LNCAP (cell line): Measurements from ENCODE around the gene C10orf105.

ENCODE experiments used
- TF ChIP-seq, protein P1 (sequence below): fragments of 450-650 bp; IDR thresholded peaks from 2 replicates; pipeline ENCODE4 v1.5.1; 2017; ENCODE audit warnings: mild to moderate bottlenecking

Gene C10orf105

DNA sequence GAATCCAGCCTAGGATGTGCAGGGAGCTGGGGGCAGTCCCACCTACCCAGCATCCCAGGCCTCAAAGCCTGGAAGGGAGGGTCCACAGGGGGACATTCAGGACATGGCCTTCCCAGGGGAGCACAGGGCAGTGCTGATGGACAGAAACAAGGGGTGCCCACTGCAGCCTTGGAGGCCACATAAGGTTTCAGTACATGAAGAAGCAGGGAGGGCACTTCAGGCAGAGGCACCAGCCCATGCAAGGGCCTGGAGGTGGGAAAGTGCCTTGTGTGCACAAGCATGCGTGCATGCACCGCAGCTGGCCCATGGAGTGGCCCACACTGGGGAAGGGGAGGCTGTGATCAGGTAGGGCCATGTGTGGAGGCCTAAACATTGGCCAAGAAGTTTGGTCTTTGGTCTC, 9.1 kb downstream of the C10orf105 start:
- TF ChIP-seq, protein P1, sequence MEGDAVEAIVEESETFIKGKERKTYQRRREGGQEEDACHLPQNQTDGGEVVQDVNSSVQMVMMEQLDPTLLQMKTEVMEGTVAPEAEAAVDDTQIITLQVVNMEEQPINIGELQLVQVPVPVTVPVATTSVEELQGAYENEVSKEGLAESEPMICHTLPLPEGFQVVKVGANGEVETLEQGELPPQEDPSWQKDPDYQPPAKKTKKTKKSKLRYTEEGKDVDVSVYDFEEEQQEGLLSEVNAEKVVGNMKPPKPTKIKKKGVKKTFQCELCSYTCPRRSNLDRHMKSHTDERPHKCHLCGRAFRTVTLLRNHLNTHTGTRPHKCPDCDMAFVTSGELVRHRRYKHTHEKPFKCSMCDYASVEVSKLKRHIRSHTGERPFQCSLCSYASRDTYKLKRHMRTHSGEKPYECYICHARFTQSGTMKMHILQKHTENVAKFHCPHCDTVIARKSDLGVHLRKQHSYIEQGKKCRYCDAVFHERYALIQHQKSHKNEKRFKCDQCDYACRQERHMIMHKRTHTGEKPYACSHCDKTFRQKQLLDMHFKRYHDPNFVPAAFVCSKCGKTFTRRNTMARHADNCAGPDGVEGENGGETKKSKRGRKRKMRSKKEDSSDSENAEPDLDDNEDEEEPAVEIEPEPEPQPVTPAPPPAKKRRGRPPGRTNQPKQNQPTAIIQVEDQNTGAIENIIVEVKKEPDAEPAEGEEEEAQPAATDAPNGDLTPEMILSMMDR = no peak

DNA sequence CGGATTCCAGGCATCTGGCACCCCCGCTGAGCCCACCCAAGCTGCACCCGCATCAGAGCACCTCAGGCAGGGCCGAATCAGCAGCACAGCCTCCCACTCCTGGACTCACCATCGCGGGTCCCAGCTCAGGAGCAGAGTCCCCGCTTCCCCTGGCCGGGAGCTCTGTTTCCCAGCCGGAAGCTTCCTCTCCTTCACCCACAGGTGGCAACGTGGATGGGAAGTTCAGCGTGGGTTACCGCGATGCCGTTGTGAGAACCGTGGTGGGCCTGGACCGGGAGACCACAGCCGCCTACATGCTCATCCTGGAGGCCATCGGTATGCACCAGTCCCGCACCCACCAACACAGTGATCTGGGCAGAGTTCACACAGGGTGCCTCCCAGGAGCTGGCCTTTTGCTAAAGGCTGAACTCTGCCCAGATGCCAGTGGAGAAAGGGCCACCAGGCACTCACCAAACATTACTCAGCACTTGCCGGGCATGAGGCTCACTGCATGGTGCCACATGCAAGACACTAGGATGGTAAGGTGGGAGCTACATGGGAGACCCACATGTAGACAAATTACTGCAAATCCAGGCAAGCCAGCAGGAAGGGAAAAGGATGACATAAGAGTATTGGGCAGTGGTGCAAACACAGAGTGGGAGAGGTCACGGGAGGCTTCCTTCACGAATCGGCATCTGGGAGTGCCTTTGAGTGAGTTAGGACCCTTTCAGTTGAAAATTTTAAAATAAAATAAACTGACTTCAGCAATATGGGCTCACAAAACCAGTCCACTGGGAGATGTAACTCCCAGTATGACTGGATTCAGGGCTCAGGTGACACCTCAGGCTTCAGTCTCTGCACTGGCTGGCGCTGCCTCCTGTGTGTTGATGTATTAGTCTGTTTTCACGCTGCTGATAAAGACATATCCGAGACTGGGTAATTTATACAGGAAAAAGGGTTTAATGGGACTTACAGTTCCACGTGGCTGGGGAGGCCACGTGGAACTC, 10.4 kb downstream of the C10orf105 start:
- TF ChIP-seq, protein P1 = no peak

DNA sequence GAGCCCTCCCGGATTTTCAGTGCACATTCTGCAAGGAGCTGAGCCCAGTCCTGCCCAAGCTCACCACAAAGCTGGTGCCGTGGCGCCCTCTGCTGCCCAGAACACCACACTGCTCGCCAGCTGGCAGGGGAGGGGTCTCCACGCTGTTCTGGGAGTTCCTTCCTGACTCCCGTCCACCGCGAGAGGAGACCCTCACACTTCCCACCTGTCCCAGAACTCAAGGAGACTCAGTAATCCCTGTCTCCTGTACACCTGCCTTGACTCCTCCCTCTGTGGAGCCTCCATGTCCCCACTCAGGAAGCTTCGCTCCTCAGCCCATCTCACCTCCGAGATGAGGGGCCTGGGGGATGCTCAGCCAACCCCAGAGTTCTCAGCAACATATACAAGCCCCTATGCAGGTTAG, 11.3 kb downstream of the C10orf105 start:
- TF ChIP-seq, protein P1 = peak; percentile 93

DNA sequence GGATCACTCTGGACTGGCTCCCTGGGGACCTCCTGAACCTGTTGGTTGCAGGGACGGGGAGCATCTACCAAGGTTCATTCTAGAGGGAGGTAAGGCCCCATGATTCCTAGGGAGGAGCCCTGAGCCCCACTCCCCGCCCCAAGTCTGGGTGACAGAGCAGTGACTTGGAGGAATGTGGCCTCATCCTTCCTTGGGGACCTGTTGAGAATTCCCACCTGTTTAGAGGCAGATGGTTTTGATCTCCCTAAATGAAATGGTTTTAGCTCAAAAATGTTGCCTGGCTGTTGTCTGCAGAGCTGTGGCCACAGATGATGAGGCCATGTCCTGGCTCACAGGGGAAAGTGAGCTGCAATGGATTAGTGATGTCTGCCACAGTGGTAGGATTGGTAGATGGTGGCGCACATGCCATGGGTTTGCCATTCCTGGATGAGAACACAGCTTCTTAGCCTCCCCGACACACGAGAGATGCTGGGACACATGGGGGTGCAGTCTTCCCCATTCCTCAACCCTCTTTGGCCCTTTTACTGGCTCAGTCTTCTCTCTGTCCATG, 12.3 kb downstream of the C10orf105 start:
- TF ChIP-seq, protein P1 = no peak

DNA sequence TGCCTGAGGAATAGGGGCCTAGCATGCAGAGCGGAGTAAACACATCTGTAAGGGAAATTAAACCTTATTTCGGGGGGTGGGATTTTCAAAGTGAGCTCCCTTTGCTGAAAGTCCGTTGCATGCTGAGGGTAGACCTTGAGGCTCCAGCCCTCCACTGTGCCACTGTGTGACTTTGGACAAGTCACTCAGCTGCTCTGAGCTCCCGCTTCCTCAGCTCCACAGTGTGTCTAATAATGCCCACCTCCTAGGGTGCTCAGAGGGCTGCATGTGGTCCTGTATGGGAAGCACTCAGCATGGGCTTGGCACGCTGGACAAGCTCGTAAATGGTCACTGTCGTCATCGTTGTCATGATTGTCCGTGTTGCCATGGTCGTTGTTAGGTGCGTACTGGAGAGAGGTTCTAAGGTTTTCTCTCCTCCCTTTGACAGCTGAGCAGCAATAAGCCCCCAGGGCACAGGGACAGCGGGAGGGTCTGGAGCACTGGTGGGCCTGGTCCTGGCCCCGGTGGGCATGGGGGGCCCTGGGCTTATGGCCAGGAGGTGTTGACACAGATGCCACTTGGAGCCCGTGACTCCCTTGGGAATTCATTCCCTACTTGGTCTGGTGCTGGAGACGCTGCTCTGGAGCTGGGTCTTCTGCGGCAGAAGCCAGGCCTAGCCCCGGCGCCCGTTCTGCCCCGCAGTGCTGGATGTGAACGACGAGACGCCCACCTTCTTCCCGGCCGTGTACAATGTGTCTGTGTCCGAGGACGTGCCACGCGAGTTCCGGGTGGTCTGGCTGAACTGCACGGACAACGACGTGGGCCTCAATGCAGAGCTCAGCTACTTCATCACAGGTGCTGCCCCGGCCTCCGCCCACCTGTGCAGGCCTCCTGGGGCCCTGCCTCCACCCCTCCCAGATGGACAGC, 13.1 kb downstream of the C10orf105 start:
- TF ChIP-seq, protein P1 = no peak

DNA sequence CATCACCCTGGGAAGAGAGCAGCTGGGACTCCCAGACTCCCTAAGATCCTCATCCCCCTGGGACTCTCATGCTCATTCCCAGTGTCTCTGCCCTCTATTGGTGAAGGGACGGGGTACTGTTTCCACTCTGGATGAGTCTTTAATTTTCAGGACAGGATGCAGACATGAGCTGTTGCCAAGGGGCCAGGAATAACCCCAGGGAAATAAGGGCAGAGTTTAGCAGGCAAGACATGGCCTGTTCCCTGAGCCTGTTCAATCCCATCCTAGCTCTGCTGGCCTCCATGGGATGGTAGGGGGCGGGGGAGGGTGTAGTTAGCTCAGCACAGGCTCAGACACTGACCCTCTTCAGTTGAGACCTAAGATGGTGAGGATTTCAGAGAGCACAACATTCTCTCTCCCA, 14.0 kb downstream of the C10orf105 start:
- TF ChIP-seq, protein P1 = no peak

DNA sequence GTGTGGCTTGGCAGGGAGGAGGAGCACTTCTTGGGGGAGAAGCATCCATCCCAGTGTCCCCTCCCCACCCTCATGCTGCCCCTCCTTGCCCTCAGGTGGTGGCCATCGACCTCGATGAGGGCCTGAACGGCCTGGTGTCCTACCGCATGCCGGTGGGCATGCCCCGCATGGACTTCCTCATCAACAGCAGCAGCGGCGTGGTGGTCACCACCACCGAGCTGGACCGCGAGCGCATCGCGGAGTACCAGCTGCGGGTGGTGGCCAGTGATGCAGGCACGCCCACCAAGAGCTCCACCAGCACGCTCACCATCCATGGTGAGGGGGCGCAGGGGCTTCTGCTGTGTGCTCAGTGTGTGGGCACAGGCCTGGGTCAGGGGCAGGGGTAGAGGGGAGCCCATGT, 14.8 kb downstream of the C10orf105 start:
- TF ChIP-seq, protein P1 = no peak
